DMS153 treated with DMSO at 0.1 percent for 48 hours (cell line): ENCODE results near the gene H2AZ2.
"Not testable (repeated sequence)": the region's sequence is repeated elsewhere in the genome, so short reads cannot be mapped to it uniquely, and the experiment has no call there.

ENCODE experiments used
- DNase-seq: peaks from one replicate; lab custom pipeline; 2025; ENCODE audit not compliant: unreplicated experiment; lab: John Stamatoyannopoulos, UW

The H2AZ2 gene

DNA sequence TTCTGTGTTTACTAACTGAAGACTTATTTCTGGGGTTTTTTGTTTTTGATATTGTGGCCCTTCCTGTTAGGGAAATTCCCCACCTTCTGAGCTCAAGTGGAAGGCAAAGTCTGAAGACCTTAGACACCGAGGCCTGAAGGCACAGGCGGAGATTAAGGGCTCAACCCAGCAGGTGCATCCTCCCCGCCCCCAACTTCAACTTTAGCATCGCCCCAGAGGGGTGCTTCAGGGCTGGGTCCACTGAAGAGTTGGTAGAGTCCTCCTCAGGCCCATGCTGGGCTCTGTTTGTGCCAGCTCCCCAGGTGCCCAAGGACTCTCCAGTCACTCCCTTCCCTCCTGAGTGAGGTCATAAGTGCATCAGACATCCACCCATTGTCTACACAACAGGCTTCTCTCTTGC, 60.8 kb downstream of the H2AZ2 start:
- DNase-seq: no peak

DNA sequence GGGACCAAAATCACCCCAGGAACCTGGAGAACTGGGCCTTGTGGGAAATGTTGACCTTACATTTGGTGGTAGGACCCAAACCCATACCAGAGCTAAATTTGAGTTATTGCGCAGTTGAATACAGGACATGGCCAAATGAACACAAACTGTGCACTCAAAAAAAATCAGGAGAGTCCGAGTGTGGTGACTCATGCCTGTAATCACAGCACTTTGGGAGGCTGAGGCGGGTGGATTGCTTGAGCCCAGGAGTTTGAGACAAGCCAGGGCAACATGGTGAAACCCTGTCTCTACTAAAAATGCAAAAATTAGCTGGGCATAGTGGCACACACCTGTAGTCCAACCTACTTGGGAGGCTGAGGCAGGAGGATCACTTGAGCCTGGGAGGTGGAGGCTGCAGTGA, 62.7 kb downstream of the H2AZ2 start:
- not testable (repeated sequence) for DNase-seq

DNA sequence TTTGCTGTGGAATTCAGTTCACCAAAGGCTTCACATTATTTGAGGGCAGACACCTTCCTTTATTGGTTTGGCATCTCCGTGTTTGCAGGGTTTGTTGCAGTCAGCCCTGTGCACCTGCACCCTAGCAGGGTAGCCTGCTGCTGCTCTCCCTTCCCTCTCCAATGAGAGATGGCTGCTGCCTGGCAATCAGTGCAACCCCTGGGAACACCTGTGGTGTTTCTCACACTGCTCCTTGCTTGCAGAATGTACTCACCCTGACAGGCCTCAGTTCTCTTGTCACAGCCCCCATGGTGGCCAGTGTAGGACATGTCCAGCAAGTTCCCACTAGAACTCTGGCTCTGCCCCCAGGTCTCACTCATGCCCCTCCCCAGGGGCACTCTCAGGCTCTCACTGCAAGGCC, 63.5 kb downstream of the H2AZ2 start:
- DNase-seq: no peak

DNA sequence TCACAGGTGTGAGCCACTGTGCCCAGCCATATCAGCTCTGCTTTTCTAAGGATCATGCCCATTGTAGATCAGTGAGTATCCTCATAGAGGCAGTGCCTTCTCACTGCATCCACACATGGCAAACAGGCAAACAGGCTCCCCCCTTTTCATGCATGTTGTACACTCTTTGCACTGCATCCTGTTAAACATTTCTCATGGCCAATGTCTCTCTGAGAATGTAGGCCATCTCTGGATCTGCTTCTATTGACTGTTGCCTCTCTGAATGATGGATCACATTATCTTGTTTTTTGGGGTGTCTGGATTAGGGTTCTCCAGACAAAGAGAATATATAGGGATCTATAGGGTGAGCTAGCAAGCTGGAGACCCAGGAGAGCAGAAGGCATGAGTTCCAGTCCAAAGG, 64.5 kb downstream of the H2AZ2 start:
- no peak for DNase-seq

DNA sequence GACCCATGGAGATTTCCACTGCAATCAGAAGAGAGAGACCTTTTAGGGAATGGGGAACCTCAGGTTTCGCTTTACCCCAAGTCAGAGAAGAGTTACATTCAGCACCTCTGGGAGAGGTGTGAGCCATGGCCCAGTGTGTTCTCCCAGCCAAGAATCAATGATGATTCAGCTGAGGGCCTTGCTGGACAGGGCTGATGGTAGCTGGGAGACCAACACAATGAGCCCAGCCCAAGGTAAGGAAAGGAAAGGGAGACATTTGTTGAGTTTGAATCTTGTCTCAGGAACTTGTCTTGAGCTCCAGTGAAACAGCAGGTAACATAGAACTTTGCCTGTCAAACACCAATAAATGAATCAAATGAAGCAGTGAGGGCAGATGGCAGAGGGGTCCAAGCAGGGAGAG, 65.4 kb downstream of the H2AZ2 start:
- DNase-seq: no peak
